ENCODE data around the gene UTS2B.

The UTS2B gene

GRCh38 chr3:191343913-191344312 is 13.6 kb upstream of the UTS2B start:
- no peak for DNase-seq (ENCODE audit: low read depth)
- TF ChIP-seq CTCF (IDR thresholded peaks at IDR 0.05; ENCODE audit: low read length, missing control alignments) = no peak

GRCh38 chr3:191343115-191343514 is 12.8 kb upstream of the UTS2B start:
- no peak for TF ChIP-seq CTCF (IDR thresholded peaks at IDR 0.05; ENCODE audit: low read length, missing control alignments)
- no peak for DNase-seq (ENCODE audit: low read depth)
- no peak overlapping the region for H3K4me3 ChIP-seq (replicated peaks; ENCODE audit: low read depth, low read length)

More at GRCh38 chr3:191343913-191344312, 13.6 kb upstream of the UTS2B start:
- H3K4me3 ChIP-seq (replicated peaks; ENCODE audit: low read depth, low read length) = no peak overlapping the region

GRCh38 chr3:191342411-191342810 is 12.1 kb upstream of the UTS2B start:
- no peak for DNase-seq (ENCODE audit: low read depth)
- no peak for TF ChIP-seq CTCF (IDR thresholded peaks at IDR 0.05; ENCODE audit: low read length, missing control alignments)
- H3K4me3 ChIP-seq (replicated peaks; ENCODE audit: low read depth, low read length) = no peak overlapping the region

- H3K4me3 ChIP-seq (replicated peaks; ENCODE audit: low read depth, low read length) = no peak overlapping the region
- no peak for DNase-seq (ENCODE audit: low read depth)
- no peak for TF ChIP-seq CTCF (IDR thresholded peaks at IDR 0.05; ENCODE audit: low read length, missing control alignments)
Measured at GRCh38 chr3:191342006-191342405, 11.7 kb upstream of the UTS2B start.

- no peak for DNase-seq (ENCODE audit: low read depth)
- no peak for TF ChIP-seq CTCF (IDR thresholded peaks at IDR 0.05; ENCODE audit: low read length, missing control alignments)
Measured at GRCh38 chr3:191340966-191341365, 10.6 kb upstream of the UTS2B start.

GRCh38 chr3:191340351-191340750 is 10.0 kb upstream of the UTS2B start:
- TF ChIP-seq CTCF (IDR thresholded peaks at IDR 0.05; ENCODE audit: low read length, missing control alignments) = no peak
- H3K4me3 ChIP-seq (replicated peaks; ENCODE audit: low read depth, low read length) = no peak overlapping the region
- DNase-seq (ENCODE audit: low read depth) = no peak

More at GRCh38 chr3:191340966-191341365, 10.6 kb upstream of the UTS2B start:
- no peak overlapping the region for H3K4me3 ChIP-seq (replicated peaks; ENCODE audit: low read depth, low read length)

GRCh38 chr3:191339316-191339917 is 9.1 kb upstream of the UTS2B start:
- TF ChIP-seq CTCF (IDR thresholded peaks at IDR 0.05; ENCODE audit: low read length, missing control alignments) = no peak
- no peak for DNase-seq (ENCODE audit: low read depth)
- no peak overlapping the region for H3K4me3 ChIP-seq (replicated peaks; ENCODE audit: low read depth, low read length)

Measured in fibroblast of pulmonary artery (primary cell).